Activated CD4-positive, alpha-beta T cell treated with anti-CD3 and anti-CD28 coated beads for 36 hours (primary cell): ENCODE data around the gene ABHD1. TPM values are rescaled to one million over a fixed set of nuclear protein-coding genes. Genes with fewer than 3 reads are reported as not detected.
"Not testable (repeated sequence)": the region's sequence is repeated elsewhere in the genome, so short reads cannot be mapped to it uniquely, and the experiment has no call there.

Experiments used
- ATAC-seq: fragments of 200-7000 bp; cut with Tn5 transposase; one replicate; pipeline ENCODE4 v1.10.0; 2021; ENCODE audit warnings: mild to moderate bottlenecking, moderate library complexity
- CTCF ChIA-PET: fragments of 350-600 bp; sonication (Branson Sonifier 250); formaldehyde crosslinking; loops from one replicate; lab custom pipeline; 2021; ENCODE audit warnings: antibody characterized with exemption; lab: Charles Lee
- POLR2A ChIA-PET: fragments of 350-600 bp; sonication (Branson Sonifier 250); formaldehyde crosslinking; loops from one replicate; lab custom pipeline; 2021; ENCODE audit warnings: antibody characterized with exemption, inconsistent platforms; lab: Charles Lee
- DNase-seq: peaks from one replicate; pipeline ENCODE4 v3.0.0-alpha.2; 2020
- H3K27ac Mint-ChIP-seq: one replicate; pipeline ENCODE4 v1.8.0; 2021; ENCODE audit warnings: mixed read lengths
- H3K27me3 Mint-ChIP-seq: one replicate; pipeline ENCODE4 v1.8.0; 2021; ENCODE audit warnings: mixed read lengths
- H3K36me3 Mint-ChIP-seq: one replicate; pipeline ENCODE4 v1.8.0; 2021; ENCODE audit warnings: low read depth, mixed read lengths
- H3K4me1 Mint-ChIP-seq: one replicate; pipeline ENCODE4 v1.8.0; 2021; ENCODE audit warnings: mixed read lengths
- H3K4me3 Mint-ChIP-seq: one replicate; pipeline ENCODE4 v1.8.0; 2021; ENCODE audit warnings: mild to moderate bottlenecking, moderate library complexity, mixed read lengths
- H3K9me3 Mint-ChIP-seq: one replicate; pipeline ENCODE4 v1.8.0; 2021; ENCODE audit warnings: low read depth, mixed read lengths
- intact Hi-C, 2 experiments: fragments of 100-400 bp; cut with DNase I in 1 of 2; cut with micrococcal nuclease in 1 of 2; formaldehyde crosslinking; loops; one replicate each; pipeline versions ENCODE4 v1.14.2 to v1.15.1; 2022 to 2024; cut with DNase I, micrococcal nuclease
- total RNA-seq, 2 experiments: library from RNA; stranded (reverse); gene quantifications; one replicate each; pipeline ENCODE4 v1.2.3, GENCODE V29; 2021

ABHD1 gene
- total RNA-seq, 2 experiments from 2014 or later = 0.39 to 0.65 TPM

GRCh38 chr2:27095745-27096651 is 27.6 kb upstream of the ABHD1 start:
- peak overlapping the region; percentile 35 for H3K4me3 Mint-ChIP-seq
- intact Hi-C loops = loop anchor here (1.0 to 5.0 kb wide), 4 partner anchors 96 to 206 kb away; partner anchors contain the start of genes ATRAID (in 2 of the 2) and SLC5A6 (in 2 of the 2)
- POLR2A ChIA-PET = no interaction called here
- H3K27ac Mint-ChIP-seq = peak overlapping the region; percentile 30
- no peaks in the 10 kb centered on the region for H3K9me3 Mint-ChIP-seq
- no peaks in the 10 kb centered on the region for H3K27me3 Mint-ChIP-seq
- H3K36me3 Mint-ChIP-seq = peaks cover 6% of the 10 kb centered on the region
- CTCF ChIA-PET = interaction anchor here (0.6 to 2.7 kb wide), 11 partner anchors 9 to 227 kb away, joined by 3 to 18 read pairs (median 3); partner anchors contain the start of genes KHK and OST4
- peak; percentile 72 for DNase-seq
- ATAC-seq = peak; percentile 98
- peaks cover 10% of the 10 kb centered on the region for H3K4me1 Mint-ChIP-seq

GRCh38 chr2:27096748-27097297 is 26.8 kb upstream of the ABHD1 start:
- ChIA-PET POLR2A (interaction anchor here (0.6 kb wide), 1 partner anchor 95 kb away, joined by 4 read pairs; no protein-coding TSS in a partner anchor), CTCF (interaction anchor here (0.6 to 2.7 kb wide), 10 partner anchors 10 to 207 kb away, joined by 3 to 18 read pairs (median 4); partner anchors contain the start of gene KHK)
- no peaks in the 10 kb centered on the region for H3K27me3 Mint-ChIP-seq
- intact Hi-C loops = loop anchor here (1.0 to 5.0 kb wide), 4 partner anchors 95 to 205 kb away; partner anchors contain the start of genes ATRAID (in 2 of the 2) and SLC5A6 (in 2 of the 2)
- peaks cover 6% of the 10 kb centered on the region for H3K36me3 Mint-ChIP-seq
- no peak overlapping the region for H3K27ac Mint-ChIP-seq
- no peak overlapping the region for H3K4me3 Mint-ChIP-seq
- ATAC-seq = no peak
- no peaks in the 10 kb centered on the region for H3K9me3 Mint-ChIP-seq
- DNase-seq = no peak
- H3K4me1 Mint-ChIP-seq = peaks cover 10% of the 10 kb centered on the region

GRCh38 chr2:27097341-27097740 is 26.3 kb upstream of the ABHD1 start:
- Mint-ChIP-seq H3K27ac (no peak overlapping the region), H3K9me3 (no peaks in the 10 kb centered on the region), H3K27me3 (no peaks in the 10 kb centered on the region), H3K36me3 (peaks cover 6% of the 10 kb centered on the region), H3K4me1 (peaks cover 10% of the 10 kb centered on the region), H3K4me3 (no peak overlapping the region)
- no peak for DNase-seq
- POLR2A ChIA-PET = no interaction called here
- CTCF ChIA-PET = interaction anchor here (1.0 to 4.1 kb wide), 10 partner anchors 10 to 206 kb away, joined by 3 to 23 read pairs (median 6); partner anchors contain the start of genes KHK and TRIM54
- ATAC-seq = no peak
- intact Hi-C loops = loop anchor here in 1 of 2 experiments (5.0 kb wide), 3 partner anchors 95 to 205 kb away; partner anchors contain the start of genes ATRAID and SLC5A6

- intact Hi-C loops = loop anchor here in 1 of 2 experiments (5.0 kb wide), 3 partner anchors 93 to 203 kb away; partner anchors contain the start of genes ATRAID and SLC5A6
- H3K4me3 Mint-ChIP-seq = no peak overlapping the region
- H3K36me3 Mint-ChIP-seq = peaks cover 6% of the 10 kb centered on the region
- CTCF ChIA-PET = interaction anchor here (0.5 to 4.1 kb wide), 16 partner anchors 10 to 204 kb away, joined by 3 to 23 read pairs (median 3); partner anchors contain the start of genes CAD, KHK, TCF23 and TRIM54
- no peaks in the 10 kb centered on the region for H3K27me3 Mint-ChIP-seq
- POLR2A ChIA-PET = no interaction called here
- no peak for ATAC-seq
- peaks cover 10% of the 10 kb centered on the region for H3K4me1 Mint-ChIP-seq
- no peak for DNase-seq
- H3K9me3 Mint-ChIP-seq = no peaks in the 10 kb centered on the region
- H3K27ac Mint-ChIP-seq = no peak overlapping the region
Observed at GRCh38 chr2:27099334-27099955, 24.2 kb upstream of the ABHD1 start.

GRCh38 chr2:27100036-27100435 is 23.6 kb upstream of the ABHD1 start:
- Mint-ChIP-seq H3K27ac (no peak overlapping the region), H3K9me3 (no peaks in the 10 kb centered on the region), H3K4me1 (peaks cover 10% of the 10 kb centered on the region), H3K36me3 (peaks cover 6% of the 10 kb centered on the region), H3K4me3 (no peak overlapping the region), H3K27me3 (no peaks in the 10 kb centered on the region)
- ChIA-PET POLR2A (no interaction called here), CTCF (interaction anchor here (0.7 to 4.1 kb wide), 10 partner anchors 10 to 203 kb away, joined by 3 to 23 read pairs (median 3); partner anchors contain the start of genes KHK, TCF23 and TRIM54)
- intact Hi-C loops = no loop called here
- DNase-seq (no peak), ATAC-seq (no peak)

GRCh38 chr2:27102329-27102728 is 21.3 kb upstream of the ABHD1 start:
- no peaks in the 10 kb centered on the region for H3K9me3 Mint-ChIP-seq
- ATAC-seq (no peak), DNase-seq (no peak)
- no peak overlapping the region for H3K4me3 Mint-ChIP-seq
- intact Hi-C loops = no loop called here
- H3K27me3 Mint-ChIP-seq = peaks cover 2% of the 10 kb centered on the region
- POLR2A ChIA-PET = no interaction called here
- CTCF ChIA-PET = interaction anchor here (0.6 to 1.3 kb wide), 3 partner anchors 15 to 27 kb away, joined by 3 to 4 read pairs (median 3); partner anchors contain the start of gene ABHD1
- peaks cover 6% of the 10 kb centered on the region for H3K36me3 Mint-ChIP-seq
- no peak overlapping the region for H3K27ac Mint-ChIP-seq
- no peaks in the 10 kb centered on the region for H3K4me1 Mint-ChIP-seq

GRCh38 chr2:27105981-27106380 is 17.6 kb upstream of the ABHD1 start:
- peaks cover 5% of the 10 kb centered on the region for H3K27me3 Mint-ChIP-seq
- H3K27ac Mint-ChIP-seq = no peak overlapping the region
- ChIA-PET POLR2A (no interaction called here), CTCF (interaction anchor here (0.6 to 1.1 kb wide), 2 partner anchors 36 to 358 kb away, joined by 3 to 5 read pairs; no protein-coding TSS in a partner anchor)
- H3K4me3 Mint-ChIP-seq = no peak overlapping the region
- no peaks in the 10 kb centered on the region for H3K4me1 Mint-ChIP-seq
- DNase-seq (no peak), ATAC-seq (no peak)
- no peaks in the 10 kb centered on the region for H3K36me3 Mint-ChIP-seq
- no peaks in the 10 kb centered on the region for H3K9me3 Mint-ChIP-seq
- intact Hi-C loops = no loop called here

GRCh38 chr2:27108221-27108620 is 15.4 kb upstream of the ABHD1 start:
- ATAC-seq (no peak), DNase-seq (no peak)
- POLR2A ChIA-PET = no interaction called here
- intact Hi-C loops = no loop called here
- H3K36me3 Mint-ChIP-seq = no peaks in the 10 kb centered on the region
- CTCF ChIA-PET = interaction anchor here (0.6 to 0.9 kb wide), 3 partner anchors 10 to 139 kb away, joined by 3 to 4 read pairs (median 3); no protein-coding TSS in a partner anchor
- H3K4me3 Mint-ChIP-seq = no peak overlapping the region
- H3K4me1 Mint-ChIP-seq = no peaks in the 10 kb centered on the region
- H3K27me3 Mint-ChIP-seq = peaks cover 5% of the 10 kb centered on the region
- no peak overlapping the region for H3K27ac Mint-ChIP-seq
- H3K9me3 Mint-ChIP-seq = no peaks in the 10 kb centered on the region

GRCh38 chr2:27109083-27109482 is 14.5 kb upstream of the ABHD1 start:
- Mint-ChIP-seq H3K27ac (no peak overlapping the region), H3K9me3 (no peaks in the 10 kb centered on the region), H3K27me3 (peaks cover 5% of the 10 kb centered on the region), H3K4me3 (no peak overlapping the region), H3K36me3 (no peaks in the 10 kb centered on the region), H3K4me1 (no peaks in the 10 kb centered on the region)
- no peak for DNase-seq
- CTCF ChIA-PET = interaction anchor here (0.6 to 1.0 kb wide), 7 partner anchors 9 to 1374 kb away, joined by 3 to 5 read pairs (median 3); no protein-coding TSS in a partner anchor
- intact Hi-C loops = no loop called here
- POLR2A ChIA-PET = no interaction called here
- ATAC-seq = no peak

GRCh38 chr2:27110603-27111352 is 12.8 kb upstream of the ABHD1 start:
- H3K4me1 Mint-ChIP-seq, H3K9me3 Mint-ChIP-seq, H3K27me3 Mint-ChIP-seq, POLR2A ChIA-PET, H3K4me3 Mint-ChIP-seq, H3K36me3 Mint-ChIP-seq, ATAC-seq, DNase-seq, intact Hi-C loops, H3K27ac Mint-ChIP-seq: not testable (repeated sequence)
- CTCF ChIA-PET = interaction anchor here (0.6 to 0.8 kb wide), 3 partner anchors 14 to 241 kb away, joined by 3 to 6 read pairs (median 4); partner anchors contain the start of gene PREB
